OCI-LY1 (cell line): ENCODE measurements around the gene FOSB.

Source experiments
- H2AFZ ChIP-seq: fragments of 200-600 bp; sonication (generic), shearing (Covaris generic); 2 replicates; pipeline ENCODE4 v1.6.0; 2014; ENCODE audit warnings: antibody characterized with exemption, mild to moderate bottlenecking, low read length
- H3F3A ChIP-seq: fragments of 200-600 bp; sonication (generic), shearing (Covaris generic); 2 replicates; pipeline ENCODE4 v1.6.0; 2014; ENCODE audit warnings: mild to moderate bottlenecking, antibody characterized with exemption, low read length, moderate library complexity; ENCODE audit not compliant: insufficient read depth
- H3K27ac ChIP-seq: fragments of 200-600 bp; sonication (generic); 2 replicates; pipeline ENCODE4 v1.5.1; 2014; ENCODE audit warnings: low read length, mixed run types, mild to moderate bottlenecking, low read depth; ENCODE audit not compliant: poor library complexity, severe bottlenecking
- H3K27me3 ChIP-seq: fragments of 200-600 bp; sonication (generic); 2 replicates; pipeline ENCODE4 v1.6.0; 2014; ENCODE audit warnings: antibody characterized with exemption, mild to moderate bottlenecking, low read length, moderate library complexity; ENCODE audit not compliant: insufficient read depth
- H3K36me3 ChIP-seq: fragments of 200-600 bp; sonication (generic); 2 replicates; pipeline ENCODE4 v1.6.1; 2014; ENCODE audit warnings: mild to moderate bottlenecking, antibody characterized with exemption, low read length, moderate library complexity, mixed read lengths; ENCODE audit not compliant: insufficient read depth
- H3K4me1 ChIP-seq: fragments of 200-600 bp; sonication (generic); 2 replicates; pipeline ENCODE4 v1.5.1; 2014; ENCODE audit warnings: mild to moderate bottlenecking, low read length, moderate library complexity; ENCODE audit not compliant: insufficient read depth, severe bottlenecking
- H3K4me2 ChIP-seq: fragments of 200-600 bp; sonication (generic), shearing (Covaris generic); 2 replicates; pipeline ENCODE4 v1.6.1; 2014; ENCODE audit warnings: low read length
- H3K4me3 ChIP-seq: fragments of 200-600 bp; sonication (generic); 2 replicates; pipeline ENCODE4 v1.5.1; 2014; ENCODE audit warnings: low read length, low read depth, mild to moderate bottlenecking, mixed read lengths; ENCODE audit not compliant: poor library complexity, severe bottlenecking
- H3K79me2 ChIP-seq: fragments of 200-600 bp; shearing (Covaris generic); 2 replicates; pipeline ENCODE4 v1.6.1; 2016; ENCODE audit warnings: mixed run types, low read length, mixed read lengths; ENCODE audit not compliant: insufficient read depth
- H3K9ac ChIP-seq: fragments of 200-600 bp; sonication (generic), shearing (Covaris generic); 2 replicates; pipeline ENCODE4 v1.6.1; 2014; ENCODE audit warnings: mild to moderate bottlenecking, low read length, mixed read lengths
- H3K9me2 ChIP-seq: fragments of 200-600 bp; sonication (generic), shearing (Covaris generic); 2 replicates; pipeline ENCODE4 v1.6.1; 2014; ENCODE audit warnings: low read depth, mild to moderate bottlenecking, low read length, mixed read lengths
- H3K9me3 ChIP-seq: fragments of 200-600 bp; shearing (Covaris generic); 2 replicates; pipeline ENCODE4 v1.6.1; 2014; ENCODE audit warnings: low read length, mixed read lengths
- H4K20me1 ChIP-seq: fragments of 200-600 bp; sonication (generic), shearing (Covaris generic); 2 replicates; pipeline ENCODE4 v1.6.0; 2016; ENCODE audit warnings: mild to moderate bottlenecking, low read length; ENCODE audit not compliant: insufficient read depth
- CTCF ChIP-seq: fragments of 200-600 bp; sonication (generic), shearing (Covaris generic); IDR thresholded peaks from 2 replicates; pipeline ENCODE4 v1.5.1; 2017; ENCODE audit warnings: mild to moderate bottlenecking, antibody characterized with exemption, low read length, moderate library complexity, mixed read lengths
- EZH2 ChIP-seq: fragments of 200-600 bp; sonication (generic), shearing (Covaris generic); IDR thresholded peaks from 2 replicates; pipeline ENCODE4 v1.8.0; 2017; ENCODE audit warnings: borderline replicate concordance, mixed run types, mild to moderate bottlenecking, antibody characterized with exemption, low read length, moderate library complexity, mixed read lengths

The FOSB gene

GRCh38 chr19:45467456-45468158 lies at the start of gene FOSB:
Gene FOSB (plus strand): TSS chr19:45467996. CDS start chr19:45468587, 591 bp downstream.
- Histone ChIP-seq H3K4me1 (peaks cover 27% of the 10 kb centered on the region), H3K9ac (peak within 1 kb of the TSS; percentile 56), H3K9me3 (no peaks in the 10 kb centered on the region), H3K79me2 (no peaks in the 10 kb centered on the region), H3K9me2 (no peaks in the 10 kb centered on the region), H2AFZ (no peak within 1 kb of the TSS), H3K36me3 (no peaks in the 10 kb centered on the region), H3F3A (no peaks in the 10 kb centered on the region), H3K4me2 (peak within 1 kb of the TSS; percentile 96), H3K27me3 (peaks cover 9% of the 10 kb centered on the region), H4K20me1 (no peaks in the 10 kb centered on the region), H3K4me3 (peak within 1 kb of the TSS; percentile 74), H3K27ac (peak within 1 kb of the TSS; percentile 19)
- TF ChIP-seq CTCF (peak; percentile 20; the same call in 1 of the 2 replicates), EZH2 (no peak)

- H3K79me2 ChIP-seq, result no peaks in the 10 kb centered on the region
- no peaks in the 10 kb centered on the region for H4K20me1 ChIP-seq
- H3K4me1 ChIP-seq, result peaks cover 34% of the 10 kb centered on the region
- TF ChIP-seq CTCF (no peak), EZH2 (no peak)
- no peak overlapping the region; the same call in 1 of the 2 replicates for H3K9ac ChIP-seq
- peak overlapping the region; percentile 48 for H3K4me2 ChIP-seq
- peak overlapping the region; percentile 75 for H3K27ac ChIP-seq
- no peaks in the 10 kb centered on the region for H3F3A ChIP-seq
- H3K9me2 ChIP-seq, result no peaks in the 10 kb centered on the region
- H2AFZ ChIP-seq, result no peak overlapping the region
- no peaks in the 10 kb centered on the region for H3K9me3 ChIP-seq
- no peaks in the 10 kb centered on the region for H3K27me3 ChIP-seq
- peak overlapping the region; percentile 3 for H3K4me3 ChIP-seq
- H3K36me3 ChIP-seq, result peaks cover 25% of the 10 kb centered on the region; the same call in 1 of the 2 replicates
Measured at GRCh38 chr19:45418802-45419201, 49.0 kb upstream of the FOSB start.

GRCh38 chr19:45419396-45419795 lies 48.4 kb upstream of the FOSB start:
- no peak for TF ChIP-seq EZH2
- TF ChIP-seq CTCF, result no peak
- Histone ChIP-seq H3K9ac (no peak overlapping the region; the same call in 1 of the 2 replicates), H4K20me1 (no peaks in the 10 kb centered on the region), H3K27ac (peak overlapping the region; percentile 75), H3K4me3 (peak overlapping the region; percentile 3), H3K4me2 (peak overlapping the region; percentile 48), H3K9me2 (no peaks in the 10 kb centered on the region), H3F3A (no peaks in the 10 kb centered on the region), H3K27me3 (no peaks in the 10 kb centered on the region), H3K36me3 (peaks cover 19% of the 10 kb centered on the region; the same call in 1 of the 2 replicates), H2AFZ (no peak overlapping the region), H3K9me3 (no peaks in the 10 kb centered on the region), H3K4me1 (peaks cover 40% of the 10 kb centered on the region), H3K79me2 (no peaks in the 10 kb centered on the region)
